HepG2 (cell line): ENCODE results near the gene PRKRIP1. TPM values are rescaled to one million over a fixed set of nuclear protein-coding genes. Genes with fewer than 3 reads are reported as not detected.

Experiments
- ARNTL ChIP-seq: sonication (generic); formaldehyde crosslinking; IDR thresholded peaks from 2 replicates; pipeline ENCODE4 v1.4.0; 2020; ENCODE audit warnings: mild to moderate bottlenecking, missing genetic modification reagents
- EED ChIP-seq: sonication (generic); formaldehyde crosslinking; IDR thresholded peaks from 2 replicates; pipeline ENCODE4 v1.5.0; 2020; ENCODE audit warnings: mild to moderate bottlenecking, missing genetic modification reagents
- FOXA3 ChIP-seq: IDR thresholded peaks from 2 replicates; pipeline ENCODE4 v1.6.1; 2016; ENCODE audit warnings: missing genetic modification reagents, missing compliant biosample characterization
- GABPA ChIP-seq, 2 experiments: IDR thresholded peaks; 2 replicates each; pipeline ENCODE4 v1.6.1; 2011 to 2016; ENCODE audit warnings: low read depth in 2 of 2, low read length in 1 of 2, missing biosample characterization in 1 of 2, missing genetic modification characterization in 1 of 2
- GABPB1 ChIP-seq: IDR thresholded peaks from 2 replicates; pipeline ENCODE4 v1.6.1; 2016; ENCODE audit warnings: mild to moderate bottlenecking, missing genetic modification reagents, moderate library complexity, missing compliant biosample characterization
- HDAC1 ChIP-seq: sonication (generic); formaldehyde crosslinking; IDR thresholded peaks from 2 replicates; pipeline ENCODE4 v1.5.1; 2020; ENCODE audit warnings: mild to moderate bottlenecking, missing genetic modification reagents
- LCORL ChIP-seq, 2 experiments: fragments of 450-650 bp in 1 of 2; sonication (generic) in 1 of 2; formaldehyde crosslinking in 1 of 2; IDR thresholded peaks; 2 replicates each; pipeline versions ENCODE4 v1.5.0 to v1.6.1; 2017 to 2020; ENCODE audit warnings: antibody characterized with exemption in 1 of 2, missing genetic modification reagents in 1 of 2
- MTA1 ChIP-seq: sonication (generic); formaldehyde crosslinking; IDR thresholded peaks from 2 replicates; pipeline ENCODE4 v1.4.0; 2020; ENCODE audit warnings: missing genetic modification reagents, mild to moderate bottlenecking, borderline replicate concordance
- MXD3 ChIP-seq: IDR thresholded peaks from 2 replicates; pipeline ENCODE4 v1.6.1; 2016; ENCODE audit warnings: mild to moderate bottlenecking, missing biosample characterization, missing genetic modification reagents
- PHF8 ChIP-seq: sonication (generic); formaldehyde crosslinking; IDR thresholded peaks from 2 replicates; pipeline ENCODE4 v1.5.0; 2020; ENCODE audit warnings: missing genetic modification reagents
- WIZ ChIP-seq: sonication (generic); formaldehyde crosslinking; IDR thresholded peaks from 2 replicates; pipeline ENCODE4 v1.5.1; 2020; ENCODE audit warnings: mild to moderate bottlenecking, missing genetic modification reagents
- ZMYM4 ChIP-seq: sonication (generic); formaldehyde crosslinking; IDR thresholded peaks from 2 replicates; pipeline ENCODE4 v1.8.1; 2023; ENCODE audit warnings: mild to moderate bottlenecking, missing genetic modification reagents
- ZNF230 ChIP-seq: sonication (generic); formaldehyde crosslinking; IDR thresholded peaks from 2 replicates; pipeline ENCODE4 v1.4.0; 2020; ENCODE audit warnings: mild to moderate bottlenecking, missing genetic modification reagents
- ZNF501 ChIP-seq: sonication (generic); formaldehyde crosslinking; IDR thresholded peaks from 2 replicates; pipeline ENCODE4 v1.5.1; 2020; ENCODE audit warnings: mild to moderate bottlenecking, moderate library complexity, missing genetic modification reagents
- ZNF563 ChIP-seq: sonication (generic); formaldehyde crosslinking; IDR thresholded peaks from 2 replicates; pipeline ENCODE4 v1.8.0; 2022; ENCODE audit warnings: mild to moderate bottlenecking, moderate library complexity, missing genetic modification reagents
- ZNF574 ChIP-seq: sonication (generic); formaldehyde crosslinking; IDR thresholded peaks from 2 replicates; pipeline ENCODE4 v1.4.0; 2020; ENCODE audit warnings: missing genetic modification reagents
- ZNF766 ChIP-seq: sonication (generic); formaldehyde crosslinking; IDR thresholded peaks from 2 replicates; pipeline ENCODE4 v1.5.0; 2020; ENCODE audit warnings: missing genetic modification reagents, borderline replicate concordance
- ZNF768 ChIP-seq: sonication (generic); formaldehyde crosslinking; IDR thresholded peaks from 2 replicates; pipeline ENCODE4 v1.4.0; 2020; ENCODE audit warnings: missing genetic modification reagents
- polyA plus RNA-seq, 8 experiments: library from polyadenylated mRNA; depleted of rRNA in 3 of 8; stranded (reverse) in 7 of 8; unstranded in 1 of 8; fragments of >200 nt; fragmentation: Illumina TruSeq in 4 of 8; extraction: Trizol in 4 of 8; gene quantifications; 2 replicates each; pipeline versions ENCODE4 v1.2.1 to v1.2.3, GENCODE V29; 2011 to 2016; ENCODE audit warnings: low read depth in 4 of 8, missing spikeins in 1 of 8, mixed read lengths in 1 of 8; ENCODE audit not compliant: insufficient read depth in 1 of 8
- total RNA-seq, 5 experiments: library from RNA; depleted of rRNA; stranded (reverse); fragments of >200 nt; fragmentation: Illumina TruSeq; extraction: Trizol; gene quantifications; 2 replicates each; pipeline ENCODE4 v1.2.3, GENCODE V29; 2016; ENCODE audit warnings: low read depth in 1 of 5
- TF ChIP-seq, protein P1 (sequence below): sonication (generic); formaldehyde crosslinking; IDR thresholded peaks from 2 replicates; pipeline ENCODE4 v1.5.0; 2020; ENCODE audit warnings: missing genetic modification reagents, mild to moderate bottlenecking, borderline replicate concordance
- TF ChIP-seq, protein P2 (sequence below): IDR thresholded peaks from 2 replicates; pipeline ENCODE4 v1.6.1; 2012; ENCODE audit warnings: inconsistent platforms
- TF ChIP-seq, protein P3 (sequence below): sonication (generic); formaldehyde crosslinking; IDR thresholded peaks from 2 replicates; pipeline ENCODE4 v1.4.0; 2020; ENCODE audit warnings: missing genetic modification reagents
- TF ChIP-seq, protein P4 (sequence below): sonication (generic); formaldehyde crosslinking; conservative IDR thresholded peaks from 2 replicates; pipeline ENCODE4 v1.8.0; 2022; ENCODE audit warnings: mild to moderate bottlenecking, moderate library complexity, missing genetic modification reagents

PRKRIP1 gene
- total and polyA plus RNA-seq, 2 of the 13 experiments (the other 11 are each of a cell fraction or from before 2014, with no cell fraction given) = 13.2 to 16.8 TPM

DNA sequence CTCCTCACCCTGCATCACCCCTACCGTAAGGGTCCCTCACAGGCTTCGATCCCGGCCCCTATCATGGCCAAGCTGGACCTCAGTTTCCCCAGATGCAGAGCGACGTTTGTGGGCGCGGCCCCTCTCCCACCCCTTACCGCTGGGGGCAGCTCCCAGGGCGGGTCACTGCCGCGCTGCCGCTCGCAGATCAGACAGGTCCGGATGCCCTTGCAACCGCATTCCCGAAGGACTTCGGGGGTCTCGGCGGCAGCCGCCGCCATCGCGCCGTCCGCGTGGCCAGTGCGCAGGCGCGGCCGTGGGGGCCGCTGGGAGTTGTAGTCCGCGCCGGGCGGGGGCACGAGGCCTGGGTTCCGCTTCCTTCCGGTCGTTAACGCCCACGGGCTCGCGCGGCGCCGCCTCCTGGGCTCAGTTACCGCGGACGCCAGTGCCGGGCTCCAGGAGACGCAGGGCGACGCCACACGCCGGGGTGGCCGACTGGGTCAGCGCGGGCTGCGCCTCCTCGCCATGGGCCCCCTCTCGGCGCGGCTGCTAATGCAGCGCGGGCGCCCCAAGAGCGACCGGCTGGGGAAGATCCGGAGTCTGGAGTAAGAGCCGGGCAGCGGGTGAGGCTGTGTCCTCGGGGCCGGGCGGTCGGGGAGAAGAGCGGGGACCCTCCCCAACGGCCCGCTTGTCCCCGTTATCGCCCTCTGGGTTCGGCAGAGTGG is 68.6 kb downstream of the PRKRIP1 start, which contains the start of the genes ALKBH4 and LRWD1 (continued):
- TF ChIP-seq, protein P1, sequence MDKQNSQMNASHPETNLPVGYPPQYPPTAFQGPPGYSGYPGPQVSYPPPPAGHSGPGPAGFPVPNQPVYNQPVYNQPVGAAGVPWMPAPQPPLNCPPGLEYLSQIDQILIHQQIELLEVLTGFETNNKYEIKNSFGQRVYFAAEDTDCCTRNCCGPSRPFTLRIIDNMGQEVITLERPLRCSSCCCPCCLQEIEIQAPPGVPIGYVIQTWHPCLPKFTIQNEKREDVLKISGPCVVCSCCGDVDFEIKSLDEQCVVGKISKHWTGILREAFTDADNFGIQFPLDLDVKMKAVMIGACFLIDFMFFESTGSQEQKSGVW = no peak
- TF ChIP-seq GABPA (IDR thresholded peaks at IDR 0.05; ENCODE audit: low read depth, low read length) = no peak
- TF ChIP-seq GABPA (CRISPR knock-in tag; IDR thresholded peaks at IDR 0.05; ENCODE audit: low read depth) = peak; percentile 84
- TF ChIP-seq, protein P2, sequence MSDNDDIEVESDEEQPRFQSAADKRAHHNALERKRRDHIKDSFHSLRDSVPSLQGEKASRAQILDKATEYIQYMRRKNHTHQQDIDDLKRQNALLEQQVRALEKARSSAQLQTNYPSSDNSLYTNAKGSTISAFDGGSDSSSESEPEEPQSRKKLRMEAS = peak; percentile 93
- TF ChIP-seq HDAC1 = peak; percentile 94
- TF ChIP-seq WIZ (CRISPR knock-in tag) = peak; percentile 44; the same call in 1 of the 2 replicates
- TF ChIP-seq, protein P3, sequence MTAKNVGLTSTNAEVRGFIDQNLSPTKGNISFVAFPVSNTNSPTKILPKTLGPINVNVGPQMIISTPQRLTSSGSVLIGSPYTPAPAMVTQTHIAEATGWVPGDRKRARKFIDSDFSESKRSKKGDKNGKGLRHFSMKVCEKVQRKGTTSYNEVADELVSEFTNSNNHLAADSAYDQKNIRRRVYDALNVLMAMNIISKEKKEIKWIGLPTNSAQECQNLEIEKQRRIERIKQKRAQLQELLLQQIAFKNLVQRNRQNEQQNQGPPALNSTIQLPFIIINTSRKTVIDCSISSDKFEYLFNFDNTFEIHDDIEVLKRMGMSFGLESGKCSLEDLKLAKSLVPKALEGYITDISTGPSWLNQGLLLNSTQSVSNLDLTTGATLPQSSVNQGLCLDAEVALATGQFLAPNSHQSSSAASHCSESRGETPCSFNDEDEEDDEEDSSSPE (CRISPR knock-in tag) = peak; percentile 78
- peak; percentile 21; the same call in 1 of the 2 replicates for TF ChIP-seq ZNF768
- peak; percentile 96 for TF ChIP-seq ZNF574 (CRISPR knock-in tag)
- TF ChIP-seq, protein P4, sequence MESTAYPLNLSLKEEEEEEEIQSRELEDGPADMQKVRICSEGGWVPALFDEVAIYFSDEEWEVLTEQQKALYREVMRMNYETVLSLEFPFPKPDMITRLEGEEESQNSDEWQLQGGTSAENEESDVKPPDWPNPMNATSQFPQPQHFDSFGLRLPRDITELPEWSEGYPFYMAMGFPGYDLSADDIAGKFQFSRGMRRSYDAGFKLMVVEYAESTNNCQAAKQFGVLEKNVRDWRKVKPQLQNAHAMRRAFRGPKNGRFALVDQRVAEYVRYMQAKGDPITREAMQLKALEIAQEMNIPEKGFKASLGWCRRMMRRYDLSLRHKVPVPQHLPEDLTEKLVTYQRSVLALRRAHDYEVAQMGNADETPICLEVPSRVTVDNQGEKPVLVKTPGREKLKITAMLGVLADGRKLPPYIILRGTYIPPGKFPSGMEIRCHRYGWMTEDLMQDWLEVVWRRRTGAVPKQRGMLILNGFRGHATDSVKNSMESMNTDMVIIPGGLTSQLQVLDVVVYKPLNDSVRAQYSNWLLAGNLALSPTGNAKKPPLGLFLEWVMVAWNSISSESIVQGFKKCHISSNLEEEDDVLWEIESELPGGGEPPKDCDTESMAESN = peak; percentile 79; the same call in 1 of the 2 replicates
- TF ChIP-seq ZNF230 (CRISPR knock-in tag) = peak; percentile 43; the same call in 1 of the 2 replicates
- peak; percentile 88 for TF ChIP-seq PHF8 (CRISPR knock-in tag)
- peak; percentile 80; the same call in 1 of the 2 replicates for TF ChIP-seq ZNF563 (CRISPR knock-in tag)
- TF ChIP-seq MTA1 = no peak; the same call in 1 of the 2 replicates
- TF ChIP-seq GABPB1 (CRISPR knock-in tag) = peak; percentile 96
- no peak for TF ChIP-seq LCORL (IDR thresholded peaks at IDR 0.05)
- peak; percentile 54; the same call in 1 of the 2 replicates for TF ChIP-seq LCORL (CRISPR knock-in tag; IDR thresholded peaks at IDR 0.05)
- TF ChIP-seq EED = peak; percentile 41
- TF ChIP-seq MXD3 (CRISPR knock-in tag) = peak; percentile 81; the same call in 1 of the 2 replicates
- TF ChIP-seq ZNF766 (CRISPR knock-in tag) = peak; percentile 88
- TF ChIP-seq ZNF501 (CRISPR knock-in tag) = peak; percentile 67
- TF ChIP-seq FOXA3 = peak; percentile 46
- TF ChIP-seq ARNTL (CRISPR knock-in tag) = peak; percentile 85
- TF ChIP-seq ZMYM4 (CRISPR knock-in tag) = peak; percentile 81
